ENCODE results near the gene STOX2.

DNA sequence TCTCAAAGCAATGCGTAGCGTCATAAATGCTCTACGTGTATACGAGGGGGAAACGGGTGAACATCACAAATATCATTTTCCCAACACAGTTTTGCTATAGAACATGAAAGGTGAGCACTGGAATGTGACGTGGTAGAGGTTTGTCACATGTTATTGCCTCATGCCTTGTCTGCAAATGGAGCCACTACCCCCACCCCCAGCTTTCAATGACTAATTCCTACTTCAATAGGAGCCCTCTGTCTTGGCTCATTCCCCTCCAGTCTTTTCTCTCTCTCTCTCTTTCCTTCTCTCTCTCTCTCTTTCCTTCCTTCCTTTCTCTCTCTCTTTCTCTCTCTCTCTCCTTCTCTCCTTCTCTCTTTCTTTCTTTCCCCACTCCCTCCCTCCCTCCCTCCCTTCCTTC lies 127.0 kb downstream of the STOX2 start:
- TF ChIP-seq, protein P1, sequence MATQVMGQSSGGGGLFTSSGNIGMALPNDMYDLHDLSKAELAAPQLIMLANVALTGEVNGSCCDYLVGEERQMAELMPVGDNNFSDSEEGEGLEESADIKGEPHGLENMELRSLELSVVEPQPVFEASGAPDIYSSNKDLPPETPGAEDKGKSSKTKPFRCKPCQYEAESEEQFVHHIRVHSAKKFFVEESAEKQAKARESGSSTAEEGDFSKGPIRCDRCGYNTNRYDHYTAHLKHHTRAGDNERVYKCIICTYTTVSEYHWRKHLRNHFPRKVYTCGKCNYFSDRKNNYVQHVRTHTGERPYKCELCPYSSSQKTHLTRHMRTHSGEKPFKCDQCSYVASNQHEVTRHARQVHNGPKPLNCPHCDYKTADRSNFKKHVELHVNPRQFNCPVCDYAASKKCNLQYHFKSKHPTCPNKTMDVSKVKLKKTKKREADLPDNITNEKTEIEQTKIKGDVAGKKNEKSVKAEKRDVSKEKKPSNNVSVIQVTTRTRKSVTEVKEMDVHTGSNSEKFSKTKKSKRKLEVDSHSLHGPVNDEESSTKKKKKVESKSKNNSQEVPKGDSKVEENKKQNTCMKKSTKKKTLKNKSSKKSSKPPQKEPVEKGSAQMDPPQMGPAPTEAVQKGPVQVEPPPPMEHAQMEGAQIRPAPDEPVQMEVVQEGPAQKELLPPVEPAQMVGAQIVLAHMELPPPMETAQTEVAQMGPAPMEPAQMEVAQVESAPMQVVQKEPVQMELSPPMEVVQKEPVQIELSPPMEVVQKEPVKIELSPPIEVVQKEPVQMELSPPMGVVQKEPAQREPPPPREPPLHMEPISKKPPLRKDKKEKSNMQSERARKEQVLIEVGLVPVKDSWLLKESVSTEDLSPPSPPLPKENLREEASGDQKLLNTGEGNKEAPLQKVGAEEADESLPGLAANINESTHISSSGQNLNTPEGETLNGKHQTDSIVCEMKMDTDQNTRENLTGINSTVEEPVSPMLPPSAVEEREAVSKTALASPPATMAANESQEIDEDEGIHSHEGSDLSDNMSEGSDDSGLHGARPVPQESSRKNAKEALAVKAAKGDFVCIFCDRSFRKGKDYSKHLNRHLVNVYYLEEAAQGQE (IDR thresholded peaks at IDR 0.05; ENCODE audit: low read depth): no peak
- TF ChIP-seq TCF12 (IDR thresholded peaks at IDR 0.05; ENCODE audit: low read depth) (no peak), MAX (IDR thresholded peaks at IDR 0.05) (no peak), NFIC (IDR thresholded peaks at IDR 0.05) (no peak), USF1 (IDR thresholded peaks at IDR 0.05) (no peak), EP300 (IDR thresholded peaks at IDR 0.05; ENCODE audit: borderline replicate concordance) (no peak), FOXM1 (IDR thresholded peaks at IDR 0.05; ENCODE audit: borderline replicate concordance, low read depth) (no peak), RAD21 (IDR thresholded peaks at IDR 0.05; ENCODE audit: low read depth) (no peak), CEBPB (IDR thresholded peaks at IDR 0.05) (no peak), YY1 (IDR thresholded peaks at IDR 0.05; ENCODE audit: low read depth) (no peak), TAF1 (IDR thresholded peaks at IDR 0.05; ENCODE audit: low read depth) (no peak), EGR1 (IDR thresholded peaks at IDR 0.05) (no peak), ZBTB7A (IDR thresholded peaks at IDR 0.05; ENCODE audit: low read depth) (no peak), CREB1 (IDR thresholded peaks at IDR 0.05; ENCODE audit: low read depth) (no peak)

All from Ishikawa (cell line).